Testis (tissue), 3 donors: ENCODE measurements around the gene CYB5R3. TPM values are rescaled to one million over a fixed set of nuclear protein-coding genes. Genes with fewer than 3 reads are reported as not detected.
A peak's percentile ranks its signal among the peaks of the same experiment; 100 is the strongest.
"Not testable (repeated sequence)": the region's sequence is repeated elsewhere in the genome, so short reads cannot be mapped to it uniquely, and the experiment has no call there.

Experiments used
- DNase-seq: peaks from one replicate; pipeline ENCODE4 v3.0.0-alpha.2; 2019
- H3K27ac ChIP-seq, 2 donors: fragments of 200-600 bp; sonication (generic); one replicate each; pipeline ENCODE4 v1.5.1; 2019
- H3K27me3 ChIP-seq: fragments of 200-600 bp; sonication (generic); one replicate; pipeline ENCODE4 v1.5.1; 2019
- H3K36me3 ChIP-seq: fragments of 200-600 bp; sonication (generic); one replicate; pipeline ENCODE4 v1.5.1; 2017; ENCODE audit warnings: low read depth; ENCODE audit errors: missing control alignments
- H3K4me1 ChIP-seq: fragments of 200-600 bp; sonication (generic); one replicate; pipeline ENCODE4 v1.5.1; 2019
- H3K4me3 ChIP-seq, 2 donors: fragments of 200-600 bp; sonication (generic); one replicate each; pipeline ENCODE4 v1.5.1; 2017 to 2019
- H3K9me3 ChIP-seq: fragments of 200-600 bp; sonication (generic); one replicate; pipeline ENCODE4 v1.5.1; 2017
- POLR2A ChIP-seq: fragments of 450-650 bp; IDR thresholded peaks from one replicate; pipeline ENCODE4 v1.6.1; 2017; ENCODE audit warnings: antibody characterized with exemption, mild to moderate bottlenecking, moderate library complexity
- WGBS, 2 donors: methylation state at CpG; one replicate each; pipeline ENCODE4 v1.1.5; 2018; 5-methylcytosine and 5-hydroxymethylcytosine counted together
- intact Hi-C: fragments of 100-400 bp; cut with DNase I; formaldehyde crosslinking; loops from one replicate; pipeline ENCODE4 v1.15.1; 2023; ENCODE audit warnings: low total_unique reads
- polyA plus RNA-seq: library from polyadenylated mRNA; stranded (reverse); fragments of 350-450 nt; fragmentation: Illumina TruSeq; extraction: RNeasy Lipid Tissue Mini Kit (QIAGEN cat#74804); gene quantifications from one replicate; pipeline ENCODE4 v1.2.3, GENCODE V29; 2014; ENCODE audit warnings: low read depth, low replicate concordance; ENCODE audit not compliant: insufficient read depth
- total RNA-seq, 2 donors: library from RNA; depleted of rRNA; stranded (reverse); fragments of >200 nt; gene quantifications; one replicate each; pipeline ENCODE4 v1.2.3, GENCODE V29; 2016
- TF ChIP-seq, protein P1 (sequence below), 3 experiments: fragments of 450-650 bp in 2 of 3; fragments of 200-600 bp in 1 of 3; sonication (generic) in 1 of 3; IDR thresholded peaks; one replicate each; pipeline ENCODE4 v1.5.1; 2016 to 2019; ENCODE audit warnings: antibody characterized with exemption in 3 of 3, mild to moderate bottlenecking in 2 of 3, moderate library complexity in 1 of 3

Gene CYB5R3
- total and polyA plus RNA-seq, 3 donors from 2014 or later, result 330 to 484 (median 423) TPM

DNA sequence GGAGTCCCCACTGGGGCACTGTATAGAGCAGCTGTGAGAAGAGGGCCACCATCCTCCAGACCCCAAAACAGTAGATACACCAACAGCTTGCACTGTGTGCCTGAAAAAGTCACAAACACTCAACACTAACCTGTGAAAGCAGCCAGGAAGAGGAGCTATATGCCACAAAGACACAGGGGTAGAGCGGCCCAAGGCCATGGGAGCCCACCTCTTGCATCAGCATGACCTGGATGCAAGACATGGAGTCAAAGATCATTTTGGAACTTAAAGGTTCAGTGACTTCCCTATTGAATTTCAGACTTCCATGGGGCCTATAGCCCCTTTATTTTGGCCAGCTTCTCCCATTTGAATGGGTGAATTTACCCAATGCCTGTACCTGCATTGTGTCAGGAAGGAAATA is 29.7 kb upstream of the CYB5R3 start:
- Histone ChIP-seq H3K27me3 (no peaks in the 10 kb centered on the region), H3K27ac (no peak overlapping the region), H3K9me3 (no peaks in the 10 kb centered on the region), H3K4me3 (no peak overlapping the region), H3K4me1 (peaks cover 36% of the 10 kb centered on the region), H3K36me3 (no peaks in the 10 kb centered on the region)
- DNase-seq, result no peak
- intact Hi-C loops, result no loop called here
- 94% methylated on average over 1 of the region's 1 CpG; no CpG with 5 or more reads in 1 of the 2 donors for WGBS, 2 donors
- TF ChIP-seq, protein P1, sequence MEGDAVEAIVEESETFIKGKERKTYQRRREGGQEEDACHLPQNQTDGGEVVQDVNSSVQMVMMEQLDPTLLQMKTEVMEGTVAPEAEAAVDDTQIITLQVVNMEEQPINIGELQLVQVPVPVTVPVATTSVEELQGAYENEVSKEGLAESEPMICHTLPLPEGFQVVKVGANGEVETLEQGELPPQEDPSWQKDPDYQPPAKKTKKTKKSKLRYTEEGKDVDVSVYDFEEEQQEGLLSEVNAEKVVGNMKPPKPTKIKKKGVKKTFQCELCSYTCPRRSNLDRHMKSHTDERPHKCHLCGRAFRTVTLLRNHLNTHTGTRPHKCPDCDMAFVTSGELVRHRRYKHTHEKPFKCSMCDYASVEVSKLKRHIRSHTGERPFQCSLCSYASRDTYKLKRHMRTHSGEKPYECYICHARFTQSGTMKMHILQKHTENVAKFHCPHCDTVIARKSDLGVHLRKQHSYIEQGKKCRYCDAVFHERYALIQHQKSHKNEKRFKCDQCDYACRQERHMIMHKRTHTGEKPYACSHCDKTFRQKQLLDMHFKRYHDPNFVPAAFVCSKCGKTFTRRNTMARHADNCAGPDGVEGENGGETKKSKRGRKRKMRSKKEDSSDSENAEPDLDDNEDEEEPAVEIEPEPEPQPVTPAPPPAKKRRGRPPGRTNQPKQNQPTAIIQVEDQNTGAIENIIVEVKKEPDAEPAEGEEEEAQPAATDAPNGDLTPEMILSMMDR (IDR thresholded peaks at IDR 0.05), result no peak
- no peak for TF ChIP-seq POLR2A

DNA sequence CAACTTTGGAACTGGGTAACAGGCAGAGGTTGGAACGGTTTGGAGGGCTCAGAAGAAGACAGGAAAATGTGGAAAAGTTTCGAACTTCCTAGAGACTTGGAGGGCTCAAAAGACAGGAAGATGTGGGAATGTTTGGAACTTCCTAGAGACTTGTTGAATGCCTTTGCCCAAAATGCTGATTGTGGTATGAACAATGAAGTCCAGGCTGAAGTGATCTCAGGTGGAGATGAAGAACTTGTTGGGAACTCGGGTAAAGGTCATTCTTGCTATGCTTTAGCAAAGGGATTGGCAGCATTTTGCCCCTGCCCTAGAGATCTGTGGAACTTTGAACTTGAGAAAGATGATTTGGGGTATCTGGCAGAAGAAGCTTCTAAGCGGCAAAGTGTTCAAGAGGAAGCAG is 28.7 kb upstream of the CYB5R3 start:
- H3K4me3 ChIP-seq, H3K36me3 ChIP-seq, DNase-seq, intact Hi-C loops, H3K27me3 ChIP-seq, H3K9me3 ChIP-seq, H3K27ac ChIP-seq: not testable (repeated sequence)
- peaks cover 32% of the 10 kb centered on the region for H3K4me1 ChIP-seq
- WGBS, 2 donors, result 73 to 84% methylated on average over 4 of the region's 4 CpGs

DNA sequence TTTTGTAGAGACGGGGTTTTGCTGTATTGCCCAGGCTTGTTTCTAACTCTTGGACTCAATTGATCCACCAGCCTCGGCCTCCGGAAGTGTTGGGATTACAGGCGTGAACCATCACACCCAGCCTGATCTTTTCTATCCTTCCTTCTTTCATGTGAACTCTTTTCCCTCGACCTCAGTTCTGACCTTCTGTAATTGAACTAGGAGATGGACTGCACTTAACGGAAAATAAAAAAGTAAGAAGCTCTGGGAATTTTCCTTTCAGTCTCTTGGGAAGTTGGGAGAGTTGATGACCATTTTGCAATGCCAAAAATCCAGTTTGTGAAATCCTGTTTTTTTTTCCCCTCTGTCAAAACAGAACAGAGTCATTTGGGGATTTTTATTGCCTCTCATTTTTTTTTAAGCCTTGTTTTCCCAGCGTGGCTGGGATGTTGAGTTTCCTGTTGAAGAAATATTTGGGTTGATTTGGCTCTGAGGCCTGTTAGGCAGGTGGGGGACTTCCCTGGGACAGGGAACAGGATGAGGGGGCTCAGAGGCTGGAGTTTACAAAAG is 26.9 kb upstream of the CYB5R3 start:
- 39 to 48% methylated on average over 7 of the region's 7 CpGs for WGBS, 2 donors
- peaks cover 24% of the 10 kb centered on the region for H3K4me1 ChIP-seq
- H3K27ac ChIP-seq, result peak overlapping the region; percentile 31 to 77
- H3K4me3 ChIP-seq, result no peak overlapping the region
- no peaks in the 10 kb centered on the region for H3K36me3 ChIP-seq
- no peak for TF ChIP-seq POLR2A
- TF ChIP-seq, protein P1 (IDR thresholded peaks at IDR 0.05), result no peak
- no peaks in the 10 kb centered on the region for H3K27me3 ChIP-seq
- intact Hi-C loops, result no loop called here
- H3K9me3 ChIP-seq, result no peaks in the 10 kb centered on the region
- DNase-seq, result no peak

DNA sequence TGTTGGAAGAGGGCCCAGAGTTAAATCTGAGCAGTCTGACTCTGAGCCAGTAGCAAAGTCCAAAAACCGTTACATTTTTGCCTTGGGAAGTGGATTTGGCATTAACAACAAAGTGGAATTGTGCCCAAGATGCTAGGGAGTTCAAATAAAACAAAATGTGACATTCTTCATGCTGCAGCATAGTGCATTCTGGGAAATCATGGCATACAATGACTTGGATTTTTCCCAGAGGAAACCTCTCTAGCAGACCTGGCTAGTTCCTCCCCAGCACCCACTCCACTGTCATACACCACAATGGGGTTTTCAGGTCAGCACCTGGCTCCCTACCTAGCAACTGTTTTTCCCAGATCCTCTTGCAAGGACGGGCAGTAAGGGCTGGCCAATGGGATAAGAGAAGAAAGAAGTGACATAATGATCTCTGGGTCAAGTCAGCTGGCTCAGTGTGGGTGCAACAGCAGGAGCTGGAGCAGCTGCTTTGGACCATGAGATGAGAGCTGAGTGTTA is 24.8 kb upstream of the CYB5R3 start:
- no peaks in the 10 kb centered on the region for H3K36me3 ChIP-seq
- TF ChIP-seq POLR2A, result no peak
- TF ChIP-seq, protein P1 (IDR thresholded peaks at IDR 0.05), result no peak
- DNase-seq, result peak; percentile 80
- H3K27me3 ChIP-seq, result no peaks in the 10 kb centered on the region
- H3K4me1 ChIP-seq, result peaks cover 24% of the 10 kb centered on the region
- no peak overlapping the region for H3K4me3 ChIP-seq
- WGBS, 2 donors, result 37 to 43% methylated on average over 2 of the region's 2 CpGs
- H3K9me3 ChIP-seq, result no peaks in the 10 kb centered on the region
- H3K27ac ChIP-seq, result no peak overlapping the region
- intact Hi-C loops, result no loop called here

DNA sequence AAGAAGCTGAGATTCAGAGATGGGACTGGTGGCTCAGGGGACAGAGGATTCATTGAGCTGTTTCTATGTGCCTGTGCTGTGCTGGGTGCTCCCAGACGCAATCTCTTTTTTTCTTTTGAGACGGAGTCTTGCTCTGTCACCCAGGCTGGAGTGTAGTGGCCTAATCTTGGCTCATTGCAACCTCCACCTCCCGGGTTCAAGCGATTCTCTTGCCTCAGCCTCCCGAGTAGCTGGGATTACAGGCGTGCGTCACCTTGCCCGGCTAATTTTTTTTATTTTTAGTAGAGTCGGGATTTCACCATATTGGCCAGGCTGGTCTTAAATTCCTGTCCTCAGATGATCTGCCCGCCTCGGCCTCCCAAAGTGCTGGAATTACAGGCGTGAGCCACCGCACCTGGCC is 23.9 kb upstream of the CYB5R3 start:
- H3K36me3 ChIP-seq, H3K27ac ChIP-seq, H3K4me3 ChIP-seq, intact Hi-C loops, H3K27me3 ChIP-seq, H3K9me3 ChIP-seq, DNase-seq: not testable (repeated sequence)
- H3K4me1 ChIP-seq, result peaks cover 24% of the 10 kb centered on the region
- 86 to 96% methylated on average over 13 of the region's 13 CpGs for WGBS, 2 donors
